ENCODE measurements around the gene JMJD4.

The JMJD4 gene

GRCh38 chr1:227777156-227777555 lies 42.1 kb upstream of the JMJD4 start:
- Histone ChIP-seq H3K9ac (ENCODE audit: insufficient read length) (no peak overlapping the region), H3K36me3 (ENCODE audit: insufficient read depth, low read length) (no peaks in the 10 kb centered on the region), H3K4me3 (no peak overlapping the region), H3K9me3 (ENCODE audit: low read depth, low read length) (no peaks in the 10 kb centered on the region), H3K27ac (no peak overlapping the region)
- no peak for DNase-seq (ENCODE audit: low read depth, low spot score)
- no peak for TF ChIP-seq POLR2AphosphoS5 (IDR thresholded peaks at IDR 0.05; ENCODE audit: borderline replicate concordance, low read depth, low read length)
- no peak for TF ChIP-seq FOXP2 (optimal IDR thresholded peaks at IDR 0.05; ENCODE audit: control extremely low read depth, extremely low read length, insufficient read depth)
- TF ChIP-seq EZH2 (IDR thresholded peaks at IDR 0.05): no peak

- Histone ChIP-seq H3K9ac (ENCODE audit: insufficient read length) (no peak overlapping the region), H3K4me3 (no peak overlapping the region), H3K36me3 (ENCODE audit: insufficient read depth, low read length) (no peaks in the 10 kb centered on the region), H3K27ac (no peak overlapping the region), H3K9me3 (ENCODE audit: low read depth, low read length) (no peaks in the 10 kb centered on the region)
- DNase-seq (ENCODE audit: low read depth, low spot score): no peak
- TF ChIP-seq FOXP2 (optimal IDR thresholded peaks at IDR 0.05; ENCODE audit: control extremely low read depth, extremely low read length, insufficient read depth) (no peak), POLR2AphosphoS5 (IDR thresholded peaks at IDR 0.05; ENCODE audit: borderline replicate concordance, low read depth, low read length) (no peak), EZH2 (IDR thresholded peaks at IDR 0.05) (no peak)
Observed at GRCh38 chr1:227776331-227776771, 41.2 kb upstream of the JMJD4 start.

- TF ChIP-seq FOXP2 (optimal IDR thresholded peaks at IDR 0.05; ENCODE audit: control extremely low read depth, extremely low read length, insufficient read depth) (no peak), POLR2AphosphoS5 (IDR thresholded peaks at IDR 0.05; ENCODE audit: borderline replicate concordance, low read depth, low read length) (no peak), EZH2 (IDR thresholded peaks at IDR 0.05) (no peak)
- Histone ChIP-seq H3K4me3 (no peak overlapping the region), H3K9ac (ENCODE audit: insufficient read length) (no peak overlapping the region), H3K36me3 (ENCODE audit: insufficient read depth, low read length) (no peaks in the 10 kb centered on the region), H3K9me3 (ENCODE audit: low read depth, low read length) (no peaks in the 10 kb centered on the region), H3K27ac (no peak overlapping the region)
- DNase-seq (ENCODE audit: low read depth, low spot score): no peak
Observed at GRCh38 chr1:227775841-227776240, 40.7 kb upstream of the JMJD4 start.

GRCh38 chr1:227774821-227775661 lies 39.9 kb upstream of the JMJD4 start:
- TF ChIP-seq POLR2AphosphoS5 (IDR thresholded peaks at IDR 0.05; ENCODE audit: borderline replicate concordance, low read depth, low read length) (no peak), FOXP2 (optimal IDR thresholded peaks at IDR 0.05; ENCODE audit: control extremely low read depth, extremely low read length, insufficient read depth) (no peak), EZH2 (IDR thresholded peaks at IDR 0.05) (no peak)
- Histone ChIP-seq H3K4me3 (no peak overlapping the region), H3K27ac (no peak overlapping the region), H3K9ac (ENCODE audit: insufficient read length) (no peak overlapping the region), H3K9me3 (ENCODE audit: low read depth, low read length) (no peaks in the 10 kb centered on the region), H3K36me3 (ENCODE audit: insufficient read depth, low read length) (no peaks in the 10 kb centered on the region)
- DNase-seq (ENCODE audit: low read depth, low spot score): no peak

GRCh38 chr1:227774051-227774731 lies 39.1 kb upstream of the JMJD4 start:
- Histone ChIP-seq H3K27ac (no peak overlapping the region), H3K9ac (ENCODE audit: insufficient read length) (no peak overlapping the region), H3K36me3 (ENCODE audit: insufficient read depth, low read length) (no peaks in the 10 kb centered on the region), H3K9me3 (ENCODE audit: low read depth, low read length) (no peaks in the 10 kb centered on the region), H3K4me3 (no peak overlapping the region)
- TF ChIP-seq POLR2AphosphoS5 (IDR thresholded peaks at IDR 0.05; ENCODE audit: borderline replicate concordance, low read depth, low read length) (no peak), FOXP2 (optimal IDR thresholded peaks at IDR 0.05; ENCODE audit: control extremely low read depth, extremely low read length, insufficient read depth) (no peak), EZH2 (IDR thresholded peaks at IDR 0.05) (no peak)
- no peak for DNase-seq (ENCODE audit: low read depth, low spot score)

- Histone ChIP-seq H3K4me3 (no peak overlapping the region), H3K9me3 (ENCODE audit: low read depth, low read length) (no peaks in the 10 kb centered on the region), H3K36me3 (ENCODE audit: insufficient read depth, low read length) (peaks cover 4% of the 10 kb centered on the region; the same call in 1 of the 2 replicates), H3K27ac (no peak overlapping the region), H3K9ac (ENCODE audit: insufficient read length) (no peak overlapping the region)
- TF ChIP-seq POLR2AphosphoS5 (IDR thresholded peaks at IDR 0.05; ENCODE audit: borderline replicate concordance, low read depth, low read length): no peak
- no peak for TF ChIP-seq EZH2 (IDR thresholded peaks at IDR 0.05)
- no peak for TF ChIP-seq FOXP2 (optimal IDR thresholded peaks at IDR 0.05; ENCODE audit: control extremely low read depth, extremely low read length, insufficient read depth)
- DNase-seq (ENCODE audit: low read depth, low spot score): no peak
Observed at GRCh38 chr1:227773558-227773957, 38.5 kb upstream of the JMJD4 start.

- DNase-seq (ENCODE audit: low read depth, low spot score): no peak
- Histone ChIP-seq H3K9ac (ENCODE audit: insufficient read length) (no peak overlapping the region), H3K36me3 (ENCODE audit: insufficient read depth, low read length) (peaks cover 13% of the 10 kb centered on the region; the same call in 1 of the 2 replicates), H3K9me3 (ENCODE audit: low read depth, low read length) (no peaks in the 10 kb centered on the region), H3K27ac (no peak overlapping the region), H3K4me3 (no peak overlapping the region)
- TF ChIP-seq EZH2 (IDR thresholded peaks at IDR 0.05): no peak
- no peak for TF ChIP-seq POLR2AphosphoS5 (IDR thresholded peaks at IDR 0.05; ENCODE audit: borderline replicate concordance, low read depth, low read length)
- no peak for TF ChIP-seq FOXP2 (optimal IDR thresholded peaks at IDR 0.05; ENCODE audit: control extremely low read depth, extremely low read length, insufficient read depth)
Observed at GRCh38 chr1:227771771-227772170, 36.7 kb upstream of the JMJD4 start.

- Histone ChIP-seq H3K9ac (ENCODE audit: insufficient read length) (no peak overlapping the region), H3K27ac (no peak overlapping the region), H3K36me3 (ENCODE audit: insufficient read depth, low read length) (peaks cover 13% of the 10 kb centered on the region; the same call in 1 of the 2 replicates), H3K9me3 (ENCODE audit: low read depth, low read length) (no peaks in the 10 kb centered on the region), H3K4me3 (no peak overlapping the region)
- no peak for DNase-seq (ENCODE audit: low read depth, low spot score)
- no peak for TF ChIP-seq POLR2AphosphoS5 (IDR thresholded peaks at IDR 0.05; ENCODE audit: borderline replicate concordance, low read depth, low read length)
- TF ChIP-seq FOXP2 (optimal IDR thresholded peaks at IDR 0.05; ENCODE audit: control extremely low read depth, extremely low read length, insufficient read depth): no peak
- TF ChIP-seq EZH2 (IDR thresholded peaks at IDR 0.05): no peak
Observed at GRCh38 chr1:227771326-227771725, 36.2 kb upstream of the JMJD4 start.

Measured in SK-N-MC (cell line).